NT2/D1 (cell line): Measurements from ENCODE around the gene OR10K1.

Experiments used
- SUZ12 ChIP-seq: IDR thresholded peaks from 2 replicates; pipeline ENCODE4 v1.6.1; 2011; ENCODE audit not compliant: insufficient read length, insufficient read depth; ENCODE audit errors: extremely low read depth
- YY1 ChIP-seq: IDR thresholded peaks from 2 replicates; pipeline ENCODE4 v1.6.1; 2011; ENCODE audit not compliant: insufficient read length, insufficient read depth
- ZNF274 ChIP-seq: IDR thresholded peaks from 2 replicates; pipeline ENCODE4 v1.6.1; 2011; ENCODE audit warnings: mild to moderate bottlenecking, low read depth, low read length

- TF ChIP-seq SUZ12 = no peak
- no peak for TF ChIP-seq ZNF274
- no peak for TF ChIP-seq YY1
These were observed 26.9 kb upstream of the OR10K1 start for GRCh38 chr1:158434741-158435140.
